ENCODE data around the gene GPATCH3.
A peak's percentile ranks its signal among the peaks of the same experiment; 100 is the strongest.
"Not testable (repeated sequence)": the region's sequence is repeated elsewhere in the genome, so short reads cannot be mapped to it uniquely, and the experiment has no call there.

Gene GPATCH3

GRCh38 chr1:26887125-26887524, 13.1 kb downstream of the GPATCH3 start:
- no peak for DNase-seq (ENCODE audit: extremely low read depth, low read depth)
- TF ChIP-seq, protein P1, sequence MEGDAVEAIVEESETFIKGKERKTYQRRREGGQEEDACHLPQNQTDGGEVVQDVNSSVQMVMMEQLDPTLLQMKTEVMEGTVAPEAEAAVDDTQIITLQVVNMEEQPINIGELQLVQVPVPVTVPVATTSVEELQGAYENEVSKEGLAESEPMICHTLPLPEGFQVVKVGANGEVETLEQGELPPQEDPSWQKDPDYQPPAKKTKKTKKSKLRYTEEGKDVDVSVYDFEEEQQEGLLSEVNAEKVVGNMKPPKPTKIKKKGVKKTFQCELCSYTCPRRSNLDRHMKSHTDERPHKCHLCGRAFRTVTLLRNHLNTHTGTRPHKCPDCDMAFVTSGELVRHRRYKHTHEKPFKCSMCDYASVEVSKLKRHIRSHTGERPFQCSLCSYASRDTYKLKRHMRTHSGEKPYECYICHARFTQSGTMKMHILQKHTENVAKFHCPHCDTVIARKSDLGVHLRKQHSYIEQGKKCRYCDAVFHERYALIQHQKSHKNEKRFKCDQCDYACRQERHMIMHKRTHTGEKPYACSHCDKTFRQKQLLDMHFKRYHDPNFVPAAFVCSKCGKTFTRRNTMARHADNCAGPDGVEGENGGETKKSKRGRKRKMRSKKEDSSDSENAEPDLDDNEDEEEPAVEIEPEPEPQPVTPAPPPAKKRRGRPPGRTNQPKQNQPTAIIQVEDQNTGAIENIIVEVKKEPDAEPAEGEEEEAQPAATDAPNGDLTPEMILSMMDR (IDR thresholded peaks at IDR 0.05; ENCODE audit: low read depth, low read length, missing control alignments): peak; percentile 60

DNA sequence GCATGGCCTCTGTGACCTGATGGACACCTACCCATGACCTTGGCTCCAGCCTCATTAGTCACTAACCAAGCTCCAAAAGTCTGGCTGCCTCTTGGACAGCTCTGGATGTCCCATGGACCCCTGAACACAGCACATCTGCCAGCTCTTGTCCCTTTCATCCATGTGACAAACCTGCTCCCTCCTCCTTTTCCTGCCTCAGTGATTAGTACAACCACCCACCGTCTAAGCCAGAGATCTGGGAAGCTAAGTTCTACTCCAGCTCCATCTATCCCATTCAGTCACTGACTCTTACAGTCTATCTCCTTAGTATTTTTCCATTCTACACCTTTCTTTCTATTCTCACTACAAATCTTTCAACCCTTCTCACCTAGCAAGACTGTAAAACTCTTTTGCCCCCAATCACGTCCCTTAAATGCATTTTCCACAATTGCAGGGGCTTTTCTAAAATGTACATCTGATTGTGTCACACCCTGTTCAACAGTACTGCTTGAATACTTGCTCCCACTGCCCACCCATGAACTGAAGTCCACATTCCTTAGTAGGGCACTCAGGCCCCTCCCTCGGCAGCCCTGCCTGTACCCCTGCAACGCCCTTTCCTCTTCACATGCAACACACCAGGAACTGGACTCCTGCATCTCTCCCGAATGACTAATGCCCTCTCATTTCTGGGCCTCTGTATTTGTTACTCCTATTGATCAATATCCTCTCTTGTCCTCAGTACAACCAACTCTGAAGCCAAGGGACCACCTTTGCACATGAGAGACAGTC, 17.4 kb downstream of the GPATCH3 start:
- TF ChIP-seq, protein P1 (IDR thresholded peaks at IDR 0.05; ENCODE audit: low read depth, low read length, missing control alignments): no peak
- DNase-seq (ENCODE audit: extremely low read depth, low read depth): no peak

More at GRCh38 chr1:26887125-26887524, 13.1 kb downstream of the GPATCH3 start:
- no peak overlapping the region for H3K4me3 ChIP-seq (replicated peaks; ENCODE audit: low read depth, low read length)

DNA sequence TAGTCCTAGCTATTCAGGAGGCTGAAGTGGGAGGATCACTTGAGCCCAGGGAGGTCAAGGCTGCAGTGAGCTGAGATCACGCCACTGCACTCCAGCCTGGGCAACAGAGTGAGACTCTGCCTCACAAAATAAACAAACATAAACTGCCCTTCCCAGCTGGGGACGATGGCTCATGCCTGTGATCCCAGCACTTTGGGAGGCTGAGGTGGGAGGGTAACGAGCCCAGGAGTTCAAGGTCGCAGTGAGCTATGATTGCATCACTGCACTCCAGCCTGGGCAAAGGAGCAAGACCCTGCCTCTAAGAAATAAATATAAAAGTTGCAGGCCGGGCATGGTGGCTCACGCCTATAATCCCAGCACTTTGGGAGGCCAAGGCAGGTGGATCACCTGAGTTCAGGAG, 18.7 kb downstream of the GPATCH3 start:
- not testable (repeated sequence) for DNase-seq (ENCODE audit: extremely low read depth, low read depth); H3K4me3 ChIP-seq (replicated peaks; ENCODE audit: low read depth, low read length)

More for the DNA sequence above, 17.4 kb downstream of the GPATCH3 start:
- no peak overlapping the region for H3K4me3 ChIP-seq (replicated peaks; ENCODE audit: low read depth, low read length)

- DNase-seq (ENCODE audit: extremely low read depth, low read depth): no peak
- H3K4me3 ChIP-seq (replicated peaks; ENCODE audit: low read depth, low read length): no peak overlapping the region
- TF ChIP-seq, protein P1 (IDR thresholded peaks at IDR 0.05; ENCODE audit: low read depth, low read length, missing control alignments): no peak
Measured at GRCh38 chr1:26879793-26880192, 20.5 kb downstream of the GPATCH3 start.

- DNase-seq (ENCODE audit: extremely low read depth, low read depth): no peak
- no peak overlapping the region for H3K4me3 ChIP-seq (replicated peaks; ENCODE audit: low read depth, low read length)
- TF ChIP-seq, protein P1 (IDR thresholded peaks at IDR 0.05; ENCODE audit: low read depth, low read length, missing control alignments): no peak
Measured at GRCh38 chr1:26877326-26877725, 22.9 kb downstream of the GPATCH3 start.

DNA sequence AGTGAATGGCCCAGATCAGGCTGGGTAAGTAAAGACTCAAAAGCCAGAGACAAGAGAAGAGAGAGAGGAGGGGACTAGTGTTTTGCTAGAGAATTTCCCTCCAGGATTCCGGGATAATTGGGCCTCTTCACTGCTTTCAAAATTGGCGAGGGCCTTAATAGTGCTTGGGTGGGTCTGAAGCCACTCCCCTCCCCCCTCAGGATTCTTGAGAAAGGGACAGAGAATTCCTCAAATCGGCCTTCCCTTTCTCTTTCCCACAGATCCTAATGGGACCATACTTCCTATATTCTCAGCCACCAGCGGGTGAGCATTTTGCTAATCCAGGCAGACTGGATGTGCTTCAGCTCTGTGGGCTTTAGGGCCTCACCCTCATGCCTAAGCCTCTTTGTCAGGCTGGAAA, 25.4 kb downstream of the GPATCH3 start:
- no peak for DNase-seq (ENCODE audit: extremely low read depth, low read depth)
- no peak overlapping the region for H3K4me3 ChIP-seq (replicated peaks; ENCODE audit: low read depth, low read length)
- TF ChIP-seq, protein P1 (IDR thresholded peaks at IDR 0.05; ENCODE audit: low read depth, low read length, missing control alignments): no peak

DNA sequence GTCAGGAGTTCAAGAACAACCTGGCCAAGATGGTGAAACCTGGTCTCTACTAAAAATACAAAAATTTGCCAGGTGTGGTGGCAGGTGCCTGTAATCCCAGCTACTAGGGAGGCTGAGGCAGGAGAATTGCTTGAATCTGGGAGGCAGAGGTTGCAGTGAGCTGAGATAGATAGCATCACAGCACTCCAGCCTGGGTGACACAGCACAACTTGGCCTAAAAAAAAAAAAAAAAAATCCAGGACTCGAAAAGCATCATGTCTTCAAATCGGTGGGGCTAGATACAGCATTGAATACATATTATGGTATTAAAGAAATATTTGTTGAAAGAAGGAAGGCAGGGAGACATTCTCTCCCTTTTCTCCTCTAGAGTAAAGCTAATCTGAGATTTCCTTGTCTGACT, 27.2 kb downstream of the GPATCH3 start:
- not testable (repeated sequence) for H3K4me3 ChIP-seq (replicated peaks; ENCODE audit: low read depth, low read length); DNase-seq (ENCODE audit: extremely low read depth, low read depth)
